ENCODE measurements around the gene FRMPD2. TPM values are rescaled to one million over a fixed set of nuclear protein-coding genes. Genes with fewer than 3 reads are reported as not detected.

Gene FRMPD2
- total and polyA plus RNA-seq, 4 donors = 1.8 to 26.7 (median 7.0) TPM

DNA sequence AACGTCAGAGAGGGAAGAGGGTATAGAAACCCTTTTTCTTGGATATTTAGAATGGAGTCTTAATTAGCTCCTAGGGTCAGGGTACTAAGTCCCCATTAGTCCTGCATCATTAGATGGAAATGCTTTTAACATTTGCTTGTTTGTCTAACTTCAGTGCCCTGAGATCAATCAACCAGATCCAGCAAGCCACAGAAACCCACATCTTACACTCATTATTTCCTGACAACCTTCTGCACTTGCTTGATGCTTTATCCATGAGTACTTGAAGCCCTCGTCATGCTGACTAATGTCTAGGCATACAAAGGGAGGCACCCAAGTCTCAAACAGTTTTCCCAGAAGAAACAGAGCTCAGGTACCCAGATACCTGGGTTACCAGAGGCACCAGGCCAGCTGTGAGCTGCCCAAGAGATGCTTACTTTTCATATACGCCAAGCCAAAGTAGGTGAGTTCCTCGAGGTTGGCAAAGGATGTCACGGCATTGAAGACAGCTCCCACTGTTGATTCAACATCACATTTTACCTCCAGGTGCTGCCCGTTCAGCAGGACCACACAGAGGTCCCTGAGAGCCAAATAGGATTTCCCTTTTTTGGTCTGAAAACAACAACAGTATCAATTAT, 42.7 kb downstream of the FRMPD2 start:
- ATAC-seq (ENCODE audit: insufficient read depth, low FRiP score) = no peak
- H3K27me3 ChIP-seq (ENCODE audit: control insufficient read depth in 3 of 3, insufficient read depth in 3 of 3, low read length in 2 of 3) = no peaks in the 10 kb centered on the region
- DNase-seq = no peak
- no peaks in the 10 kb centered on the region for H3K9me3 ChIP-seq (ENCODE audit: control insufficient read depth in 4 of 4, insufficient read depth in 3 of 4, low read length in 3 of 4)
- no peaks in the 10 kb centered on the region for H3K4me1 ChIP-seq (ENCODE audit: control insufficient read depth in 5 of 5, insufficient read depth in 5 of 5, low read length in 5 of 5)
- WGBS, 2 donors = 71 to 81% methylated on average over 6 of the region's 6 CpGs
- H3K27ac ChIP-seq (ENCODE audit: low read depth in 1 of 2, low read length in 1 of 2) = no peak overlapping the region
- H3K9ac ChIP-seq (ENCODE audit: insufficient read depth in 1 of 2, low read length in 2 of 2) = no peak overlapping the region
- H3K4me3 ChIP-seq = no peak overlapping the region
- no peaks in the 10 kb centered on the region for H3K36me3 ChIP-seq (ENCODE audit: control insufficient read depth in 4 of 4, insufficient read depth in 4 of 4, low read length in 4 of 4)
- TF ChIP-seq, protein P1, sequence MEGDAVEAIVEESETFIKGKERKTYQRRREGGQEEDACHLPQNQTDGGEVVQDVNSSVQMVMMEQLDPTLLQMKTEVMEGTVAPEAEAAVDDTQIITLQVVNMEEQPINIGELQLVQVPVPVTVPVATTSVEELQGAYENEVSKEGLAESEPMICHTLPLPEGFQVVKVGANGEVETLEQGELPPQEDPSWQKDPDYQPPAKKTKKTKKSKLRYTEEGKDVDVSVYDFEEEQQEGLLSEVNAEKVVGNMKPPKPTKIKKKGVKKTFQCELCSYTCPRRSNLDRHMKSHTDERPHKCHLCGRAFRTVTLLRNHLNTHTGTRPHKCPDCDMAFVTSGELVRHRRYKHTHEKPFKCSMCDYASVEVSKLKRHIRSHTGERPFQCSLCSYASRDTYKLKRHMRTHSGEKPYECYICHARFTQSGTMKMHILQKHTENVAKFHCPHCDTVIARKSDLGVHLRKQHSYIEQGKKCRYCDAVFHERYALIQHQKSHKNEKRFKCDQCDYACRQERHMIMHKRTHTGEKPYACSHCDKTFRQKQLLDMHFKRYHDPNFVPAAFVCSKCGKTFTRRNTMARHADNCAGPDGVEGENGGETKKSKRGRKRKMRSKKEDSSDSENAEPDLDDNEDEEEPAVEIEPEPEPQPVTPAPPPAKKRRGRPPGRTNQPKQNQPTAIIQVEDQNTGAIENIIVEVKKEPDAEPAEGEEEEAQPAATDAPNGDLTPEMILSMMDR (IDR thresholded peaks at IDR 0.05; ENCODE audit: control extremely low read depth, extremely low read depth) = no peak

DNA sequence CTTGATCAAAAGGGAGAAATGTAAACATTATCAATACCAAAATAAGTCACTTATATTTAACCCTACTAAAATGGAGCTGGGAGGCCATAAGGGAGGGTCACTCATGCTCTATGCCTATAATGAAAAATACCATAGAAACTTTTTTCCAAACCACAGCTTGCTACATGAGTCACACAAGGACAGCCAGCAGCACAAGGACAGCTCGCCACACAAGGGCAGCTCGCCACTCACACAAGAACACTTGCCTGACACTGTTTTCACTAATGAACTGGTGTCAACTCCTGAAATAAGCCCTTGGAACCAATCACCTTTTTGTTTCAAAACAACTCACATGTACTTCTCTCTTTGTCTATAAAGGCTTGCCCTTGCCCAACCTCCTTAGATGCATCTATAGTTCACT, 43.3 kb downstream of the FRMPD2 start:
- no peak overlapping the region for H3K9ac ChIP-seq (ENCODE audit: insufficient read depth in 1 of 2, low read length in 2 of 2)
- H3K9me3 ChIP-seq (ENCODE audit: control insufficient read depth in 4 of 4, insufficient read depth in 3 of 4, low read length in 3 of 4) = no peaks in the 10 kb centered on the region
- H3K36me3 ChIP-seq (ENCODE audit: control insufficient read depth in 4 of 4, insufficient read depth in 4 of 4, low read length in 4 of 4) = no peaks in the 10 kb centered on the region
- DNase-seq (no peak), ATAC-seq (ENCODE audit: insufficient read depth, low FRiP score) (no peak)
- 90 to 97% methylated on average over 2 of the region's 2 CpGs for WGBS, 2 donors
- H3K27me3 ChIP-seq (ENCODE audit: control insufficient read depth in 3 of 3, insufficient read depth in 3 of 3, low read length in 2 of 3) = peaks cover 0 to 3% (median 0%) of the 10 kb centered on the region in 3 donors
- H3K4me1 ChIP-seq (ENCODE audit: control insufficient read depth in 5 of 5, insufficient read depth in 5 of 5, low read length in 5 of 5) = no peaks in the 10 kb centered on the region
- TF ChIP-seq, protein P1 (IDR thresholded peaks at IDR 0.05; ENCODE audit: control extremely low read depth, extremely low read depth) = no peak
- no peak overlapping the region for H3K27ac ChIP-seq (ENCODE audit: low read depth in 1 of 2, low read length in 1 of 2)
- no peak overlapping the region for H3K4me3 ChIP-seq

DNA sequence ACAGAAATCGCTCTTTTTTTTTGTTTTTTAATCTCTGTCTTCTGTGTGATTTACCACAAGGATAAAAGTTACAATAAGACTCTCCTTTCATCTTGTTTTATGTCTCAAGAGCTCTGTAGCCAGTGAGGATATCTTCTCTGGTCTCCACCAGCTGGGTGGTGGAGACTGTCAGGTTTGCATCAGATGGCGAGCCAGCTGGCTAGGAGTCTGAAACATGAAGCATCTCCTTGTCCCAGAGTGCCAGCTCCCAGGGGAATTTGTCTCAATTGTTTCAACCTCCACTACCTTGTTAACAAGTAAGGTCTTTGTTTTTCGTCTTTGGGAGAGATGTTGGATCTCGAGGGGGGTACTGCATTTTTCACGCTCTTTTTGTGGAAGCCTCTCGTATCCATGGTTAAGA, 47.3 kb downstream of the FRMPD2 start:
- TF ChIP-seq, protein P1 (IDR thresholded peaks at IDR 0.05; ENCODE audit: control extremely low read depth, extremely low read depth) = no peak
- H3K4me1 ChIP-seq (ENCODE audit: control insufficient read depth in 5 of 5, insufficient read depth in 5 of 5, low read length in 5 of 5) = no peaks in the 10 kb centered on the region
- WGBS, 2 donors = 85 to 93% methylated on average over 6 of the region's 6 CpGs
- no peak overlapping the region for H3K4me3 ChIP-seq
- peaks cover 0 to 3% (median 0%) of the 10 kb centered on the region in 3 donors for H3K27me3 ChIP-seq (ENCODE audit: control insufficient read depth in 3 of 3, insufficient read depth in 3 of 3, low read length in 2 of 3)
- H3K36me3 ChIP-seq (ENCODE audit: control insufficient read depth in 4 of 4, insufficient read depth in 4 of 4, low read length in 4 of 4) = no peaks in the 10 kb centered on the region
- no peak for ATAC-seq (ENCODE audit: insufficient read depth, low FRiP score)
- no peak overlapping the region for H3K9ac ChIP-seq (ENCODE audit: insufficient read depth in 1 of 2, low read length in 2 of 2)
- no peak for DNase-seq
- no peak overlapping the region for H3K27ac ChIP-seq (ENCODE audit: low read depth in 1 of 2, low read length in 1 of 2)
- peaks cover 0 to 2% (median 0%) of the 10 kb centered on the region in 4 donors for H3K9me3 ChIP-seq (ENCODE audit: control insufficient read depth in 4 of 4, insufficient read depth in 3 of 4, low read length in 3 of 4)
